Stimulated activated CD4-positive, alpha-beta T cell treated with anti-CD3 and anti-CD28 coated beads, Interleukin-4, amount 100 ng/mL, for 24 hours (primary cell): ENCODE data around the gene SH3D21.
A peak's percentile ranks its signal among the peaks of the same experiment; 100 is the strongest.

ENCODE experiments used
- DNase-seq: peaks from one replicate; pipeline ENCODE4 v3.0.0-alpha.2; 2020

The SH3D21 gene

DNA sequence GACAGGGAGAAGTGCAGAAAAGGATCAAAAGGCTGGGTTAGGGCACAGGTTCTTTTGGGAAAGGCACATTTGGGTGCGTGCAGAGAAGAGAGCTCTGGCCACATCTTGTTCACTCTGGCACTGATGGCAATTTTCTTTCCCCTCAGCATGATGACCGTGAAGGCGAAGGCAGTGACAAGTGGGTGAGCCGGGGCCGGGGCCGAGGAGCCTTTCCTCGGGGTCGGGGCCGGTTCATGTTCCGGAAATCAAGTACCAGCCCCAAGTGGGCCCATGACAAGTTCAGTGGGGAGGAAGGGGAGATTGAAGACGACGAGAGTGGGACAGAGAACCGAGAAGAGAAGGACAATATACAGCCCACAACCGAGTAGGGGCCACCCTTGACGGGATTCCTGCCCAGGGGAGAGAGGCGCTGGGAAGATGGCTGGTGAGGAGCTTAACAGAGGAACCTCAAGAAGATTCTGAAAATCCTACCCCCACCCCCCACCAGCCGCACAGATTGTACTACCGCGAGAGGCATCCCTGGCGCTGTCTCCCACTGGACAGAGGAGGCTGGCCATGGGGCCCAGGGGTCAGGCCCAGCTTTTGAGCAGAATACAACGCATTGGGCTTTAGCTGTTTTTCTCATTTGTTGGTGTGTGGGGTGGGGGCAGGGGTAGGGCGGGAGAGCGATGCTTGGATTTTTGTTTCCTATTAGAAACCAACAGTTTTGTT, 2.4 kb upstream of the SH3D21 start:
- no peak for DNase-seq

DNA sequence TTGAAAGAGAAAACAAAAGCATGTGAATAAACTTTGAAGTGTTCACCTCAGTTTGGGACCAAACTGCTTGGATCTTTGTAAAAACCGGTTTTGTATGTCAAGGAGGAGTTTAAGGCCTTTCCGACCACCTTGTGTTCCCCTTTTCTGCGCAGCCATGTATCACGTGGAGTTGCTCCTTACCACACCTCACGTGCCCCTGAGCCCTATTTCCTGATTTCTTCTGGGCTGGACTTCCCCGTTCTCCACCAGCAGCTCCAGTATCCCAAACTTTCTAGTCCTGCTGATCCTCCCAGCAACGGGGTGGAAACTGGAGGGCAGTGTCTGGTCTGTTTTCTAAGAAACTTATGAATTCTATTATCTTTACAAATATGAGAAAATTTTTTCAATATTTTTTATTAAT, 1.6 kb upstream of the SH3D21 start:
- DNase-seq: no peak

DNA sequence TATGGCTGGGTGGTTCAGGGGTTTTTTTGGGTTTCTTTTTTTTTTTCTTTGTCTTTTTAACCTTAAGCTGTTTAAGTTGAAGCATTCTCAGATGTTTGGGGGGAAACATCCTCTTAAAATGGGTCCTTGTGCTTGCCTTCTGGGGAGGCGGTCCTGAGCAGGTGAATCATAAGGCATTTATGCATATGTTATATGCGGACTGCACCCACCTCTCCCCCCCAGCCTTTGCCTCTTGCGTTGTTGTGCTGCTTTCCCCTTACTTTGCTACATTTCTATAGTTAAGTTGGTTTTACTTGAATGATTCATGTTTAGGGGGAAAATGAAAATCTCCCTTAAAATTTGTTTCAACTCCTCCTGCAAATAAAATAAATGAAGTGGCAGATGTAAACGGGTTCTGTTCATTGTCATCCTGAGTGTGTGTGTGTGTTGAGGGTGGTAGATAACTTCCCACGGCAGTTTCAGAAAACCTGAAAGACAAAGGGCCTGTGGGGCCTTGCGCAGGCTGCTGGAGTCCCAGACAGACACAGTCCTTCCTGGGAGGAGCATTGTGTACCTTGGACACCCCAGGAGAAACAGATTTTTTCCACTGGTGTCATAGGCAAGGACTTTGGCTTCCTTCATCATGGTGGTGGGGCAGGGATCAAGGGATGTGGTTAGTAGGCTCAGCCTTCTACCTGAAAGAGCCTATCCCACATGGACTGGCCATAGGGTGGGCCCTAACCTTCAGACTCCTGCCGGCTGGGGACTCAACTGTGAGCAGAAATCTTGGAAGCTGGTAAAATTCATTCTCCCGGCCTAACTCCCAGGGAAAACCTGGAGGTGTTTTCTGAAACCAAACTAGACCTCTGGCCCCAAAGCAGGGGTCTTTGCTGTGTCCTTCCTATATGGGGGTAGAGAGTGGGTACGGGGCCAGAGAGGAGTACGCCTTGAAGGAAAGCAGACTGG, 926 bp upstream of the SH3D21 start:
- DNase-seq: peak; percentile 74

DNA sequence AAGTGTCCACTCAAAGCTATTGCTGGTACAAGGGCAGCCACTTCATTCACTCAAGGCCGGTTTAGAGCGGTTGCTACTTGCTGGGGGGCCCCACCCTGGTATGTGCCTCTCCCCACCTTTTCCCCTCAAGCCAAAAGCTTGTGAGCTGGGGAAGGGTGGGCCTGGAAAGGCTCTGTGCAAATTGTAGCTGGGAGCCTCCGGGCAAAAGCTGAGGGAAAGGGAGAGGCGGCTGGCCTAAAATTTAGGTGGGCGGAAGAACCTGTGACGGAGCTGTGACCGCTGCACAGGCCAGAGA, 306 bp upstream of the SH3D21 start:
- DNase-seq: no peak

DNA sequence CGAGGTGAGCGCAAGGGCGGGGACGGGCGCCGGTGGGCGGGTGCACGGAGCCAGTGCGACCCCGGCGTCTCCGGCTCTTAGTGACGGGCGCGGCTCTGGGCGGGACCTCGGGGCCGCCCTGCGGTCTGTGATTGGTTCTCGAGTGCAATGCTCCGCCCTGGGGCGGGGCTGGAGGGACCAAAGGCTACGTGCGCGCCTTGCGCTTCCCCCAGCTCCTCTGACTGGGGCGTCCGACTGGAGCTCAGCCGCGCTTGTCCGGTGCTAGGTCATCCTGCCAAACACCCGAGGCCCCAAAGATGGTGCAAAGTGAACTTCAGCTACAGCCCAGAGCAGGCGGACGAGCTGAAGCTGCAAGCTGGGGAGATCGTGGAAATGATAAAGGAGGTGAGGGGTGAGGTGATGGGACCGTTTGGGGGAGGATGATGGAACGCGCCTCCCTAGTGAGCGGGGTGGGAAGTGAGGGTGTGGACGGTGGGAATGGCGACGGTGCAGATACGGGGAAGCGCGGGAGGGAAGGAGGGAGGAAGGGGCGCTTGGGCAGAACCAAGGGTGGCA, 811 bp downstream of the SH3D21 start:
- peak; percentile 92 for DNase-seq

DNA sequence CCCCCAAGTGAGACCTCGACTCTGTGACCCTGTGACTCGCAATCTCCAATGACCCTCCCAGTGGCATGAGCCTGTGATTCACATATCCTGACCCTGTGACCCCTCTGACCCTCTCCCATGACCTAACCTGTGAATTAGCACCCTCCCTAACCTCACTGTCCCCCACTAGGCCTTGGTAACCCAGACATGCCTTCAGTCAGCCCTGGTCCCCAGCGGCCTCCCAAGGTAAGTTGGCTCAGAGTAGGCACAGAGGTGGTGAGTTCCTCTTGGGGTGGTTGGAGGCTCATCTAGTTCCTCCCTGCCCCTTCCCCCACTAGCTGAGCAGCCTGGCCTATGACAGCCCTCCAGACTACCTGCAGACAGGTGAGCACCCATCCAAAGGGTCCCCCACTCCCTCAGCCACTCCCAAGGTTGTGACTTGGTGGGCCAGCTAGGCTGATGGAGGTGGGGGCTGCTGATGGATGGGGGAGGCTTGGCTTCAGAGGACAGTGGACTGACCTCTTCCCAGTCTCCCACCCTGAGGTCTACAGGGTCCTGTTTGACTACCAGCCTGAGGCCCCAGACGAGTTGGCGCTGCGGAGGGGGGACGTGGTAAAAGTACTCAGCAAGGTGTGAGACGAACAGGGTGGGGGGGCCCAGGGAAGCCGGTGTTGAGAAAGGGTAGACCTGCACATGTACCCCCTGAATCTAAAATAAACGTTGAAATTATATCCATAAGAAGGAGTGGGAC, 1.6 kb downstream of the SH3D21 start:
- no peak for DNase-seq

DNA sequence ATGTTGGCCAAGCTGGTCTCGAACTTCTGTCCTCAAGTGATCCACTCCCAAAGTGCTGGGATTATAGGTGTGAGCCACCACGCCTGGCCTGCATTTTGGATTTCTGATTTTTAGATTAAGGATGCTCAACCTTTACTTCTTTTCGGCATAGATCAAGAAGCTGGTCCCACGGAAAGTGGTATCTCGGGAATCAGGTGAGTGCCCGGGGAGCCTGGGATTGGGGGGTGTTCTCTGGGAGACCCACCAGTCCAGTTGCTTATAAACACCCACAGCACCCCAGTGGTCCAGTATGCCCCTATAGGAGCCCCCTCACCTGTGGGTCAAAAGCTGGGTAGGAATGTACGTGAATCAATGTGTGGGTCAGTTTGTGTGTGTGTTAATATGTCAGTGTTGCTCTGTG, 3.2 kb downstream of the SH3D21 start:
- DNase-seq: no peak

DNA sequence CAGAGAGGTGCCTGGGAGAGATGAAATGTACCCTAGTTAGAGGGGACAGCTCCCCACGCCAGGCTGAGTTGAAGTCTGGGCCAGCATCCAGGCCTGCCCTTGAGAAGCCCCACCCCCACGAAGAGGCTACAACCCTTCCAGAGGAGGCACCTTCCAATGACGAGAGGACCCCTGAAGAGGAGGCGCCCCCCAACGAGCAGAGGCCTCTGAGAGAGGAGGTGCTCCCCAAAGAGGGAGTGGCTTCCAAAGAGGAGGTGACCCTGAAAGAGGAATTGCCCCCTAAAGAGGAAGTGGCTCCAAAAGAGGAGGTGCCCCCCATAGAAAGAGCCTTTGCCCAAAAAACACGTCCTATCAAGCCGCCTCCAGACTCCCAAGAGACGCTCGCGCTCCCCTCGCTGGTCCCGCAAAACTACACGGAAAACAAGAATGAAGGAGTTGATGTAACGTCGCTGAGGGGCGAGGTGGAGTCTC, 14.2 kb downstream of the SH3D21 start:
- no peak for DNase-seq

DNA sequence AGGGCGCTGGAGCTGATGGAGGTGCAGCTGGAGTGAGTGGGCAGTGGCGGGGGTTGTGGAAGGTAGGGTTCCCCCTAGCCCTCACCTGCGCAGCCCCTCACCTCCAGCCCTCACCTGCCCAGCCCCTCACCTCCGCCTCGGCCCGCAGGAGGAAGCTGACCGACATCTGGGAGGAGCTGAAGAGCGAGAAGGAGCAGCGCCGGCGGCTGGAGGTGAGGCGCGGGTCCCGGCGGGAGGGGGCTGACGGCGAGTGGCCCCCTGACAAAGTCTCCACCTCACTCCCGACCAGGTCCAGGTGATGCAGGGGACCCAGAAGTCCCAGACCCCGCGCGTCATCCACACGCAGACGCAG, 14.6 kb downstream of the SH3D21 start:
- no peak for DNase-seq

DNA sequence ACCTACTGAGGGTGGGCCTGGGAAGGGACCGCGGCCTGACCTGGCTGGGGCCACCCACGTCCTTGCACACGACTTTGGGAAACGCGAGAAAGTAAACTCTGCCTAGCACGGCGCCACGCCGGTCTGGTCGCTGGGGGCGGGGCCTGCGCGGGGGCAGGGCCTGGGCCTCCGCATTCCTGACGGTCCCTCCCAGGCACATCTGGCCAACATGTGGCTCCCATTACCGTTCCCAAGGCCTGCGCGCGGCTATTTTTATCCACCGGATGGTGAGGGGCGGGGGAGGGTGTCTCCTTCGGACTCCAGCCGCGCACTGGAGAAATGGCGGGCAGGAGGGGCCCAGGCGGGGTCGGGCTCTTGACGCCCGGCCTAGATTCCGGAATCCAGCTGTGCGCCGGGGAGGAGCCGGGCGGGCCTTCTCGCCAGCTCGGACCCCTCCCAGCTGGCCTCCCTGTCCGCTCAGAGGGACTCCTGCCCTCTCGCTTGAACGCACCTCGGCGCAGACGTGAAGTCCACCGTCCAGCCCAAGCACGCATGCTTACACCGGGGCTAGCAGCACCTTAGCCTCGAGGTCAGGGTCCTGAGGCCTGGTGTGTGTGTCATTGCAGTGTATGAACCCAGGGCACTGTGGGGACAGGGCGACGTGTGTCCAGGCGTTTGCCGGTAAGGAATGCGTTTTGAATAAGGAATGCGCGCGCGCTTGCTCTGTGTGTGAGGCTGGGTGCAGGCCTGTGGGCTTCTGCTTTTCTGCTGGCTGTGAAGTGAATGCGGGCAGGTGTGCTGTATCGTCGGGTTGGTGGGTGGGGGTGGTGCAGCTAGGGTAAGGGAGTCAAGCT, 15.2 kb downstream of the SH3D21 start:
- DNase-seq: peak; percentile 37

DNA sequence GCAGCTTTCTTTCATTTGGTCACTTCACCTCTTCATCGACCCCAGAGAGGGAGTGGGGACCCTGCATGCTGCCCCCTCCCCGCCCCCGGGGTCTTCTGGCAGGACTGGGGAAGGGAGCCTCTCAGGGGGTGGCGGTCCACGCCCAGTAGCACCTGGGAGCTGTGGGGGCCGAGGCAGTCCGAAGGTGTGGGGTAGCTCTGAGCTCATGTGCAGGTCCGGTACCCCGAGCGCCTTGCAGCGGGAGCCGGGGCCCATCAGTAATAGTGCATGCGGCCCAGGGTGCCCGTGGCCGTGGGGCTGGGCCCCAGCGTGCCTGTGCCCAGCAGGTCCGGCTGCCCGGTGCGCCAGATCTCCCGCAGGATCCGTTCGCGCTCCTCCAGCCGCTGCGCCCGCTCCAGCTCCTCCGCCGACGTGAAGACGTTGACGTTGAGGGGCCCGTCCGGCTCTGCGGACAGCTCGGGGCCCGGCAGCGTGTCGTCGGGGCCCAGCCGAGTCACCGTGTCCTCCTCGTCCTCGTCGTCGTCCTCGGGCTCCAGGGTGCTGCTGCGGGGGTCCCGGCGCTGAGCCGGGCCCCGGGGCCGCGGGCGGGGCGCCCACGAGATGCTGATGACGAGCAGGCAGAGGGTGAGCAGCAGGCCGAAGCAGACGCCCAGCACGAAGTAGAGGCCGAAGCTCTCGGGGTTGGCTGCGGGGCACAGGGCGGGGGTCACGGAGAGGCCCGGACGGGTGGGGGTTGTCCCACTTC, 16.0 kb downstream of the SH3D21 start:
- no peak for DNase-seq

DNA sequence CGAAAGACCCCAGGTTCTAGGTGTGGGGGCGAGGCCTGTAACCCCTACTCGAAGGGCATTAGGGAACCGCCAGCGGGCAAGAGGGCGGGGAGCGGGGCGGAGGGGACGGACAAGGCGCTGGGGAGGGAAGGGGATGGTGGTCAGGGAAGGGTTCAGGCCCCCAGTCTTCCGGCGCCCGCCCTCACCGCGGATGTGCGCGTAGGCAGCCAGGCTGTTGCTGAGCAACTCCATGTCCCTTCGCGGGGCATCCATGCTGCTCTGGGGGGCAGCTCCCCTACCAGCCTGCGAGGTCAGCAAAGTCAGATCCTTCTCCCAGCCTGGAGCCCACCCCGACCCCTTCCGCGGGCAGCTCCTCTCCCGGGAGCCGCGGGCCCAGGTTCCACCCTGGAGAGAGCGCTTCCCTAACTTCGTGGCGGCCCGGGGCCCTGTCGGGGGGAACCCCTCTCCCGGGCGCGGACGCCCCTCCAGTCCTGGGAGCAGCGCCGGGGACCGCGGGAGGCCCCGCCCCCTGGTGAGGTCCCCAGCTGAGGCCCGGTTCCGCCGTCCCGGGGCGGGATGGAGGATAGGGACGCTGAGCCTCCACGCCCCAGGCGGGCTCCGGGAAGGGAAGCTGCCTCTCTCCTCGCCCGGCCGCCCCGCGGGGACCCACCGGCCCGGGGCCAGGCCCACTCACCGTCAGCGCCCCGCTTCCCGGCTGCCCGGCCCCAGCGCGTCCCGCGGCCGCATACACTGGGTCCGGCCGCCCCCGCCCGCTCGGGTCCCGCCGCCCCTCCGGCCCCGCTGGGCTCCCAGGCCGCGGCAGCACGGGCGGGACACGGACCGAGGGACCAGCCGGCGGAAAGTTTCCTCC, 16.8 kb downstream of the SH3D21 start:
- DNase-seq: peak; percentile 25

DNA sequence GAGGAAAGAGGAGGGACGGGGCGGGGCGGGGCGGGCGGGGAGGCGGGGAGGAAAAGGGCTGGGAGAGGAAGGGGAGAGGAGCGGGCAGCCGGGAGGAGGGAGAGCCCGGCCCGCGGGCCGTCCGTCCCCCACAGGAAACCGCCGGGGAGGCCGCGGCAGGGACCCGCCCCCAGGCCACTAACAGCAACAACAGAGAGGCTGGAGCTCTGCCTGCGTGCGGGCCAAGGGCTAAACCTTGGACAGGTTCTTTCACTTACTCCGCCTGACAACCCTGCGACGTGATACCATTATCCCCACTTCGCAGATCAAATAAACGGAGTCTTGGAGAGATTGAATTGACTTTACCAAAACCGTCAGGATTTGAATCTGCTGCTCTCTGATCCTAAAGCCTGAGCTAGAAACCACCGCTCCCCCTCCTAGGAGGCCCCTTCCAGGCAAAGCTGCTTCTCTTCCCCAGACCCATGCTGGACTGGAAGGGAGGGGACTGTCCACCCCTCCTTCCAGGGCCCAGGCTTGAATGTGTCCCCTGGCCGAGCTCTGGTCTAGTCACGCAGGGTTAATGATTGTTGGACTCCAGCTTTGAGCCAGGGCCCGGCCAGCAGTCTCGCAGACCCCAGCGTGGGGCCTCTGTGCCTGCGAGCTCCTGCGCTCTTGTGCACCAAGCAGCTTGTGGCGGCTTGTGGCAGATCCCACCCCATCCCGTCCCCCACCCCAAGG, 17.6 kb downstream of the SH3D21 start, which contains the start of gene EVA1B:
EVA1B (minus strand) TSS at position 10 of the 717 bp plus-strand sequence. CDS start 608 bp downstream, outside the sequence.
- peak; percentile 33 for DNase-seq

DNA sequence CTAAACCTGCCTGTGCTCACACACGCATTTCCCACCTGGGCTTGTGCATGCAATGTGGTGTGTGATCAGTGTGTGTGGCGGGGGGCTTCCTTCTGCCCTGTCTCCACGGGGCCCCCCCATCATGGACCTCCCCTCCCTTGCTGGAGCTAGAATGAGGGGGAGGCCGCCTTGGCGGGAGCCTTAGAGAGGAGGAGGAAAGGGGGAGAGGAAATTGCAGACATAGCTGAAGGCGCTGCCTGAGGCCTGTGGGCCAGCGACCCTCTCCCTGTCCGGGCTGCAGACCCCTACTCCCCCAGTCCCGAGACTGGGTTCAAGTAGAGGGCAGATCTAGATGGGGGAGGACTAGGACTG, 18.2 kb downstream of the SH3D21 start:
- DNase-seq: no peak

DNA sequence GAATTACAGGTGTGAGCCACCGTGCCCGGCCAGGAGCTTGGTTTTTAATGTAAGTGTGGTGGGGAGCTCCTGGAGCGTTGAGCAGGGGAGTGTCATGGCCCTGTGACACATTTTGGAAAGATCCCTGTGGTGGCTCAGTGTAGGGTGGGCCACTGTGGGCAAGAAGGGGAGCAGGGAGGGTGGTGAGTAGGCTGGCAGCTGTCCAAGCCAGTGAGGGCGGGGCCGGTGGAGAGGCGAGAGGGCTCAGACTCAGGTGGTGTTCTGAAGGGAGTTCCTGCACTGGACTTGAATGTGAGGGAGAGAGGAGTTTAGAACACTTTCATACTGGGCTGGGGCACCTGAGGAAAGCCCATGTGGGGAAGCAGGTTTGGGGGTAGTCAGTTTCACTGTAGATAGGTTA, 20.3 kb downstream of the SH3D21 start:
- no peak for DNase-seq

DNA sequence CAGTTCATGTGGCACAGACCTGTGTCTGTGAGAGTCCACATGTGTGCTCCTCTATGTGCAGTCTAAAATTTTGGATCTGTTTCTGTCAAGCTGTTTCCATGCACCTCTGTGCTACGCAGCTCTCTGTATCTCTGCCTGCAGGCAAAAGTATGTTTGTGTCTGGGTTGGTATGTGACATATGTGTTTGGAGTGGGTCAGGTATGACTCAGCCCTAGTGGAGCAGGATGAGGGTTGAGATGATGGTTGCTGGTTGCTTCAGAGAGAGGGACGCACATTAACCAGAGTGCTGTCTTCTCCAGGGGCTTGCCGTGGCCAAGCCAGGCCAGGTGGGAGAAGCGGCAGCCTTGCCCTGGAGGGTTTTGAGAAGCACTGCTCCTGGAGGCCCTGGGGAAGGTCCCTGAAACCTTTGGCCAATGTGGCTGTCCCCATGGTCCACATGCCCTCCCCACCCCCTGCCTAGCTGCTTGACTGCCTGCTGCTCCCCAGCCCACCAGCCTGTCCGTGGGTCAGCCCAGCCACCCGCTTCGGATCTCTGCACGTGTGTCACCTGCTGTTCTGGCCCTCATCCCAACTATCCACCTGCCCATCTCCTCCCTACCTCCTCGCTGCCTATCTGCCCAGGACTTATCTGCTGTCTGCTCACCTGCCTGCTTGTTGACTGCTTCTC, 21.4 kb downstream of the SH3D21 start:
- DNase-seq: no peak

DNA sequence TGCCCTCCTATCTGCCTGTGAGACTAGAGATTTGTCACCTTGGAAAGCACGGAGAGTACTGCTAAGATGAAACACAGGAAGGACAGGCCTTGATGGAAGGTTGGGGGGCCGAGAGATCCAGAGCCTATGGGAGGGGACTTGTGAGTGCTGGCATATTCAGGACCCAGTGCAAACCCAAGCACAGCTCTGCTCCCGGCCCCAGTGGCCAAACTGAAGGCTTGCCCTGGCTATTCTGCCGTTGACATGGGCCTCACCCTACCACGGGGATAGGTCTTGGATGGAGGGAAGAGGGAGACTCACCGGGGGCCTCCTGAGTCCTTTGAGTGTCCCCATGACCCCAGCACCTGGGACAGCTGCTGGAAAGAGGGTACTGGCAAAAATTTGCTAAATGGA, 21.9 kb downstream of the SH3D21 start:
- DNase-seq: no peak

DNA sequence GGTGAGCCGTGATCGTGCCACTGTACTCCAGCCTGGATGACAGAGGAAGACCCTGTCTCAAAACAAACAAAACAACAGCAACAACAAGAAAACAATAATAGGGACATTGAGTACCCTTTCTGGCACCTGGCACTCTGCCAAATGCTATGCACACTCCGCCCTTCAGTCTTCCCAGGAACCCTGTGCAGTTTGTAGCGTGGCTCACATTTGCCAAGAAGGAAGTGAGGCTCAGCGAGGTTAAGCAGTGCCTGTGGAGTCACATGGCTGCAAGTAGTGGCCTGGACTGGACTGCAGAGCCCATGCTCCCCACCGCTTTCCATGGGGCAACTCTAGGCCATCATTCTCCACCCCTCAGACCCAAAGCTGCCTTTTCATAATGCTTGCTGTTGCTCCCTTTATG, 22.5 kb downstream of the SH3D21 start:
- DNase-seq: no peak

DNA sequence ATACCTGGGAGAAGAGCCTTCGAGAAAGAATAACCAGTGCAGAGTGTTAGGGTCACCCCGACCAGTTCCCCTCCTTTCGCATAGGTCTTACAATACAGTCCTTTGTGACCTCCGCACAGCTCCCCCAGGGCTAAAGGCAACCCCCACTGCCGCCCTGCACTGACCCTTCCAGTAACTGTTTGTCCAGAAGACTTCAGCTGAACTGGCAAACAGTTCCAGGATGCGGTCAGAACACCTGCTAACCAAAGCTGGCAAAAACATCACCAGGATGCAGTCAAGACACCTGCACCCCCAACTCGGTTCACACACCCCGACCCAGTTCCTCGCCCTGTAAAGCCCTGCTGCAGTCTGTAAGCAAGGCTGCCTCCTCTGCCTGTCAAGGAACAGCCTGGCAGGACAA, 23.6 kb downstream of the SH3D21 start:
- DNase-seq: no peak
